Eye (tissue), 1 donor: ENCODE results near the gene TBC1D5.
"Not testable (repeated sequence)": the region's sequence is repeated elsewhere in the genome, so short reads cannot be mapped to it uniquely, and the experiment has no call there.

Experiments used
- DNase-seq: peaks from one replicate; pipeline ENCODE4 v3.0.0-alpha.2; 2015

TBC1D5 gene

DNA sequence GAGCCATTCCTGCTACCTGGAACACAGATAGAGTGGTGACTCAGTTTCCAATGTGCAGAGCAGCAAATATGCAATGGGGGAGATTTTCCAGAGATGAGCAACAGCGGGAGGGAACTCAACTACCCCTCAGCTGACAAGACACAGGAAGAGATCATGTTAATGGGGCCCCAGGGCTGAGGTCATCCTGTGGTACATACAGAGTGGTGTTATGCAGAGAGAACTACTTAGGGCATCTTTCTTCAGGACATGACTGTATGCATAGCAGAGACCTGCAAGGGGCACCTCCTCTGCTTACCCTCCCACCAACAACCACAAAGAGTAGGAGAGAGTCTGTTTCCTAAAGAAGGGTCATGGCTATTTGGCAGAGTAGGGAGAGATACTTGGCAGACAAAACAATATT, 6.8 kb upstream of the TBC1D5 start:
- DNase-seq: no peak

DNA sequence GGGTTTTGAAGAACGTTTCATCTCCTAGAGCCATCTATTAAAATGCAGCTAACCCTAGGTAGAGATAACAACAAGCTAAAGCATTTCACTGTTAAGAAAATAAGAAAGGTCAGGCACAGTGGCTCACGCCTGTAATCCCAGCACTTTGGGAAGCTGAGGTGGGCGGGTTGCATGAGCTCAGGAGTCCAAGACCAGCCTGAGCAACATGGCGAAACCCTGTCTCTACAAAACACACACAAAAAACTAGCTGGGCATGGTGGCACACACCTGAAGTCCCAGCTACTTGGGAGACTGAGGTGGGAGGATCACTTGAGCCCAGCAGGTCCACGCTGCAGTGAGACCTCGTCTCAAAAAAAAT, 5.4 kb upstream of the TBC1D5 start:
- DNase-seq: no peak

DNA sequence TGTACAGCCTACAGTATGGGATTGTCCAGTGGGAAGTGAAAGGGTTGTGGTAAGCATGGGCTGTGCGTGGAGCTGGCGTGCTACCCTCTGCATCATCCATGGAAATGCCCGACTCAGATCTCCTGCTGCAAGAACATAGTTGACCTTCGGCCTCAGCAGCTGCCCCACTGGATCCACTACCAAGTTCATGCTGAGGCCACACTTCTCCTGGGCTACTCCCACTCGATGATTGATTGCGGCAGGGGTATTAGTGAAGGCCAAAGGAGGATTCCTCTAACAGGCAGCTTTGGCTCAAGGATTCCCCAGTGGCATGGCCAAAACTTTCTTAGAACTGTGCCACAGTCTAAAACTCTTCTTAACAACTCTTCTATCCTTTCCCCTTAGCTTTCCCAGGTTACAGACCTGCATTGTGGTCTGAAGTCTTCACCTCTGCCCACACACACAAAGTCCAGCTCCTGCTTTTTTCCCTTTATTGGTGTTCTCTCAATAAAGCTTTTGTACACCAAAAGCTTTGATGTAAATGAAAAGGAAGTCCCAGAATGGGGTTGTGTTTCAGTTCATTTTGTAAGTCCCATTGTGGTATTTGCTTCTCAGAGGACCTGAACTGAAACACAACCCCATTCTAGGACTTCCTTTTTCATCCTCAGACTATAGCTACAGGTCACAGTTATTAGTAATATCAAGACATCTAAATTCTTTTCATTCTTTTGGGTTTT, 4.9 kb upstream of the TBC1D5 start:
- no peak for DNase-seq

DNA sequence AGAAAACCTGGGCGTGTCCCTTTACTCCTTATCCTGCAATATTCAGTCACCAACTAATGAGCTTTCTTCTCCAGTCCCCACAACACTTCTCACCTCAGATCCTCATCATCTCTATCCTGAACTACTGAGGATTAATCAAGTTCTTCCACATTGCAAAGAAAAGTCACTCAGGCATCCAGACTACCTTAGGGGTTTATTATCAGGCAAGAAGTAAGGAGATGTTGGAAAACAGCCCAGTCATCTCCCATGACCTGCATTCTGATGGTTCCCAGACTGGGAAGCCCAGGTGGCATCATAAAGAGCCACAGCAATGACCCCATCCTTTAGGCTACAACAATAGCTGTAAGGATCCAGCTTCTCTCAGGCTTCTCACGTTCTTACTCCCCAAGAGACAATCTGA, 3.5 kb upstream of the TBC1D5 start:
- DNase-seq: no peak

DNA sequence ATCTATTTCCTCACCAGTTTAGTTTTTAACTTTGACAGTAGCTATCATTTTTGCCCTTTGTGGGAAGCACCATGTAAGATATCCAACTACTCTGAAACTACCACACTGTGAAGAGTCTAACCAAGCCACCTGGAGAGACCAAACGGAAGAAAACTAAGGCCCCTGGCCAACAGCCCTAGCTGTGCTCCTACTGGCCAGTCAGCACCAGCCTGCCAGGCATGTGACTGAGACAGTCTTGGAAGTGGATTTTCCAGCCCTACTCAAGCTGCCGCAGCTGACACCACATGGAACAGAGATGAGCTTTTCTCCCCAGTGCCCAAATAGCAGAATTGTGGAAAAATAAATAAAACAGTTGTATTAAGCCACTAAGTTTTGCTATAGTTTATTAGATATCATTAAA, 2.9 kb upstream of the TBC1D5 start:
- no peak for DNase-seq

DNA sequence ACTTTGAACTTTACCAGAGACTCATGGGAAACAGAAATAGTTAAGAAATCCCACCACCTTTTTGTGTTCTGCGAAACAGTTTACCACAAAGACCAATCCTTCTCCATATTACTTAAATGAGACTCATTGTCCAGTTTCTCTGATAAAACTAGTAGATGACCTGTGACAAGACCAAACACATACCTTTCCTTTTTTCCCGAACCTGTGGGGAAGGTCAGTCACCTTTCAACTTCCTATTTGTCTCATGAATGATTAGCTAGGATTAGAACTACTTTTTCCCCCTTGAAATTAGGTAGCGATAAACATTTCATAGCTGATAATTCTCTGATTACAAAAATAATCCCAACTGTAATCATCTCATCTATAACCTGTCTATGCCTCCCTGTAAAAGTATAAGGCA, 2.3 kb upstream of the TBC1D5 start:
- no peak for DNase-seq

DNA sequence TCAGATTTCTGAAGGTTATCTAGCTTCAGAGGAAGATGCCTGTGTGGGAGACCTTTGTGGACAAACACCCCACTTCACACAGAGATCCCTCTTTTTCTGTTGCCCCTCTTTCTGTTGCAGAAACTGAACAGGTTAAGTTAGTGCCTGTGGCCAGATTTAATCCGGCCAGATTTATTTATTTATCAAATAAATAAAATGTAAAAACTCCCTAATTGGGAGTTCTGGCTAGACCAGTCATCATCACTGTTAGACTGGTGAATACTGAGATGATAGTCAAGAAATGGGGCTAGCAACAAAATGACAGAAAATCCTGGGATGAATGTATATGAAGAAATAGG, 1.2 kb upstream of the TBC1D5 start:
- DNase-seq: no peak

DNA sequence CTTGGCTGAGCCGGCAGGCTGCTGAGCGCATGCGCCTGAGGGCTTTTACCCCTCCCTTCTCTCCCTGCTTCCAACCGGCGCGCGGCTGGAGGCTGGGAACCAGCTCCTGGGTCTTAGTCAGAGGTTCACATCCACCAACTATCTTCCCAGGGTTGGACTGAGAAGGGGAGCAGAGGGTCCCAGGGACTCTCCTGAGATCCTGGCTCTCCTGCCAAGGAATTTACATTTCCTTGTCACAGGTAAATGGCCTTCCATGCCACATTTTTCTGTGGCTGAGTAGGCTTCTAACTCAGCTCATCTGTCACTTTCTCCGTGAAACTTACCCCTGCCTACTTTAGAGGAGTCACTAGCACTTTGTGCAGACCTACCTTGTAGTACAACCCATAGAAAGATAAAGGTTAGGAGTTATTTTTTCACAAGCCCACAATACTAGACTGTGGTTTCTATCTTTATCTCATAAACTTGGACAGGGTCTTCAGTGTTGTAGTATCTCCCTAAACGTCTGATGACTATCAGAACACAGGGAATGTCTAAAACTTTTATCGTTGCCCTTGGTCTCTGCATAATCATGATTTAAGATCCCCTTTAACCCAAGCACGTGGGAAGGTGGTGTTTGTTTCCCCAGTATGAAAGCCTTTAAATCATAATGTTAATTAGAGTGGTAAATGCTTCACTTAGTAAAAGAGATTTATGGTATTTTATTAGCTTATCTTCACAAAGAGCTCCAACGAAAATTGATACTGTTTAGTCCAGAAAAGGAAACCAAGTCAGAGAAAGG, 638 bp upstream of the TBC1D5 start:
- no peak for DNase-seq

DNA sequence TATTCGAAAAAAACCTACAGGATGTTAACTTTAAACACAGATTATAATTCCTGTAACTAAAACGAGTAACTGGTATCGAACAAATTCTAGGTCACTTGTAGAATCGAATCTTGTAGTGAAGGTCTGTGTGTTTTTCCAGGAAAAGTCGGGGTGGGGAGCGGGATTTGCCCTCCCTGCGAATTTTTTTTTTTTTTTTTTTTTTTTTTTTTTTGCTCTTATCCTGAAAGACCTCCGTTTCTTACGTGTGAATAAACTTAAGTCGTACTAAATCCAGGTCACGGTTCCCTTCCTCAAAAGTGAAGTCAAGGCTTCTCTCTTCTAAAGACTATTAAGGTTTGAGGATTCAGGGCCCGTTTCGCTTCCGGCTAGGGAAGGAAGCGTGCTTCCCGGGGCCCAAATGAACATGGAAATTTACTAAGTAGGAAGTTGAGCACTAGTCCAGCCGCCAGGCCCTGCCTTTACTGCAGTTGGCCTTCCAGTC, 770 bp downstream of the TBC1D5 start:
- no peak for DNase-seq

DNA sequence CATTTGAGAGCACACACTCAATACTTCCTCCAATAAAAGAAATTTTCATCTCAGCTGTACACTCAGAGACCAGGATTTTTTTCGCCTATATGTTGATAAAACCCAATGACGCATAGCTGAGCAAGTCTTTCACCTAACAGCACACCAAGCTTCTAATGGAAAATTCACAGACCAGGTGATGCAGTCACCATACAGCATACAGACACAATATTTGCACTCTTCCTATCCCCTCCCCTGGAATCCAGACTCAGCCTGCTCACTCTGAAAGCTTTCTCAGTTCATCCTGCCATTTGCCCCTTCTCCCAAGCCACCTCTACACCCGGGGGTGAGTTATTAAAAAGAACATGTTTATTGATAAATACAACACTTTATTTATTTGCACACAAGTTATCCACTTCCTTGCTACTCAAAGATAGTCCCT, 1.7 kb downstream of the TBC1D5 start:
- DNase-seq: peak; percentile 58

DNA sequence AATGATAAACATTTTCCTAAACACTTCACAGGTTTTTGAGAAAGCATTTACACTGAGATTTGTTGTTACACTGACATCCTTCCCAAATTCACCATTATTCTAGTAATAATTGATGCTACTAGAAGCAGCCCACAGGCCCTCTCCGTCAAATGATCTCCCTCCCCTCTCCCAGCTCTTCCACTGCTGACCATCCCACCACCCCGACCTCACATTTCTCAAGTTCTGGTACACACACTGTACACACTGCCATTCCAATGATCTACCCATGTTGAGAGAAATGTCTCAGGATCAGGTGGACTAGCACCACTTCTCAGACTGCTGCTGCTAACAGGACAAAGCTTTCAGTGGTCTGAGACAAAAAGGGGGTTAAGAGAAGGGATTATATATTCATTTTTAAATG, 3.5 kb downstream of the TBC1D5 start:
- no peak for DNase-seq

DNA sequence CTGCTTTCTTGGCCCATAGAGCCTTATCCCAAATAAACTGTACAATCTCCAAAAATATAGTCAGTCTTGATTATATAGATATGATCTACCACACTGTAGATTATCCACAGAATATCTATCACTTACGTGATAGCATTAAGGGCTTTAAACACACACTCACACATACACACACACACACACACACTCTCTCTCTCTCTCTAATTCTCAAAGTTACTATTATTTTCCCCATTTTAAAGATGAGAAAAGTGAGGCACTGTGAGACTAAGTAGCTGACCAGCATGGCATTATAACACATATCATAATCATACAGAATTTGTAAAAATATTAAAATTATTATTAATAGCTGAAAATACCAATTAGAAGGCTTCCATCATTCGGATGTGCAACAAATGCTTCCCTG, 4.2 kb downstream of the TBC1D5 start:
- no peak for DNase-seq

DNA sequence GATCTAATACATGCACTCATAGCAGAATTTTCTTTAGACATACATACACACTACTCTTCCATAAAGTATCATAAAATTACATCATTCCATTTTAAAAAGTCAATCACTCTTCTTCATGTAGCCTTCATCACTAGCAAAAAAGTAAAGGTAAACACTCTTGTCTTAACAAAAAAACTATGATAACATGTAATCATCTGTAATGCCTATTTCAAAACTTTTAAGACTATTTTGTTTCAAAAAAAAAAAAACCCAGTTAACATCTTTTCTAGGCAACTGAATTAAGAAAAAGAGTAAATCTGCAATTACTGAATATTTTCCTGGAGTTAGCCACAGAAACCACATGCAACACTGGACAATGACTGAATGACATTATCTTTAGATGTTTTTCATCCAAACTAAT, 4.8 kb downstream of the TBC1D5 start:
- DNase-seq: no peak

DNA sequence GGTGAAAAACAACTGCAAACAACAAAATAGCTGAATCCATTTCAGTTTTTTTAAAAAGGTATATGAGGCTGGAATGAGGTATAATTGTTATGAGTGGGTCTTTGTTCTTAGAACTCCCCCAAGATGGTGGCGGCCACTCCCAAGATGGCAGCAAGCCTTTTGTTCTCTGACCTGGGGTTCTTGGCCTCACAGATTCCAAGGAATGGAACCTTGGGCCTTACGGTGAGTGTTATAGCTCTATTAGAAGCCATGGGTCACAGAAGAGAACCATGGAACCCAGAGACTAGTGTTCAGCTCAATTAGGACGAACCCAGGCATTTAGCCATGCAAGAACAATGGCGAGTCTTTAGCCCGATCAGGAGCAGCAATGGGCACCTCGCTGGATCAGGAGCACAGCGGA, 7.1 kb downstream of the TBC1D5 start:
- not testable (repeated sequence) for DNase-seq

DNA sequence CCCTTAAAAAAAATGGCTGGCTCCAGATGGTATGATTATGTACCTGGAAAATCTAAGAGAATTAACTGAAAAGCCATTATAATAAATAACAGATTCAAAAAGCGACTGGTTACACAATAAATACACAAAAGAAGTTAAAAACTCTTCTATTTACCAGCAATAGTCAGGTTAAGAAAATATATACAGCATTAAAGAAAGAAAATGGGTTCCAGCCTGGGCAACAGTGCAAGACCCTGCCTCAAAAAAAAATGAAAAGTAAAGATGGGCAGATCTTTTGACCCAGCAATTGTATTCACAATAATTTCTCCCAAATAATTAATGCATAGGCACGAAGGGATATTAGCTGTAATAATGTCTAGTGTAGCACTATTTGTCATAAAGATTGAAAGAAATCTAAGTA, 8.7 kb downstream of the TBC1D5 start:
- no peak for DNase-seq

DNA sequence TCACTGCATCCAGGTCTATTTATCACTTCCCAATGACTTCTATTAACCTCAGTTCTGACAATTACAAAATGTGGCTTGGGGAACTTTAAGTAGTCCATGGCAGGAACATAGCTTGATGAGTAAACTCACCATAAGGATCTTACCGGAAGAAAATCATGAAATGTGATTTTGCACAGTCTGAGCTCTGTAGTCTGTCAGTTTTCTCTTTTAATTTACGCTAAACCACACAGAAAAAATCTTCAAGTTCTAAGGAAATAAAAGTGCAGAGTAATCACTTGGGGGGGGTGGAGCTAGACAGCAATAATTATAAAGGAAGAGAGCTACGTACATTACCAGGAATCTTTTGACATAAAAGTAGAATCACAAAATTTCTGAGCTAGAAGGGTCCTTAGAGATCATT, 9.2 kb downstream of the TBC1D5 start:
- no peak for DNase-seq

DNA sequence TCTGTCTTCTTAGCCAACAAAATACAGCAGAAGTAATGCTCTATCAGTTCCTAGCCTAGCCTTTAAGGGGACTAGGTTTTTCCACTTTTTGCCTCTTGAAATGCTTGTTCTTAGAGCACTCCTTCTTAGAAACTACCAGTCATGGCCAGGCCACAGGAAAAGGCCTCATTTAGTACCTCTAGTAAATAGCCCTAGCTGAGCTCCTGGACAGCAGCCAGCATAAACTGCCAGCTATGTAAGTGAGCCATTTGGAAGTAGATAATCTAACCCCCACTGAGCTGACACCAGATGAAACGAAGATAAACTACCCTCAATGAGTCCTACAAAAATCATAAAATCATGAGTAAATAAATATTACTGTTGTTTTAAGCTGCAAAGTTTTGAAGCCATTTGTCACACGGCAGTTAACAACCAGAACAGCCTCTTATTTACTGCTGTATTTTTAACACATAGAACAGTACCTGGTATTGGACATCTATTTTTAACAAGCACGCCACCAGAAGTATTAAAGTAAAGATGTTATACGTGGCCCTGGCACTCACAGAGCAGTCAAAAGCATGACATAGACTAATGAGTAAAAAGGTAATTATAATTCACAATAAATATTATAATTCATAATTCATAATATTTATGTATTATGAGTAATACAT, 12.0 kb downstream of the TBC1D5 start:
- DNase-seq: no peak

DNA sequence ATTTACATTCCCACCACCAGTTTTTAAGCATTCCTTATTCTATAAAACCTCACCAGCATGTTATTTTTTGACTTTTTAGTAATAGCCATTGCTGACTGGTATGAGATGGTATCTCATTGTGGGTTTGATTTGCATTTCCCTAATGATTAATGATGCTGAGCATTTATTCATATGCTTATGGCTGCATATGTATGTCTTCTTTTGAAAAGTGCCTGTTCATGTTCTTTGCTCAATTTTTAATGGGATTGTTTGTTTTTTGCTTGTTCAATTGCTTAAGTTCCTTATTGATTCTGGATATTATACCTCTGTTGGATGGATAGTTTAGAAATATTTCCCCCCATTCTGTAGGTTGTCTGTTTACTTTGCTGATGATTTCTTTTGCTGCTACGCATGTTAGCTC, 16.1 kb downstream of the TBC1D5 start:
- no peak for DNase-seq

DNA sequence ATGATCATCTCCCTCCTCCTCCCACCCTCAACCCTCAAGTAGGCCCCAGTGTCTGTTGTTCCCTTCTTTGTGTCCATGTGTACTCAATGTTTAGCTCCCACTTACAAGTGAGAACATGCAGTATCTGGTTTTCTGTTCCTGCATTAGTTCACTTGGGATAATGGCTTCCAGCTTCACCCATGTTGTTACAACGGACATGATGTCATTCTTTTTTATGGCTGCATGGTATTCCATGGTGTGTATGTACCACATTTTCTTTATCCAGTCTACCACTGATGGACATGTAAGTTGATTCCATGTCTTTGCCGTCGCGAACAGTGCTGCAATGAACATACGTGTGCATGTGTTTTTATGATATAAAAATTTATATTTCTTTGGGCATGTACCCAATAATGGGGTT, 16.6 kb downstream of the TBC1D5 start:
- DNase-seq: not testable (repeated sequence)

DNA sequence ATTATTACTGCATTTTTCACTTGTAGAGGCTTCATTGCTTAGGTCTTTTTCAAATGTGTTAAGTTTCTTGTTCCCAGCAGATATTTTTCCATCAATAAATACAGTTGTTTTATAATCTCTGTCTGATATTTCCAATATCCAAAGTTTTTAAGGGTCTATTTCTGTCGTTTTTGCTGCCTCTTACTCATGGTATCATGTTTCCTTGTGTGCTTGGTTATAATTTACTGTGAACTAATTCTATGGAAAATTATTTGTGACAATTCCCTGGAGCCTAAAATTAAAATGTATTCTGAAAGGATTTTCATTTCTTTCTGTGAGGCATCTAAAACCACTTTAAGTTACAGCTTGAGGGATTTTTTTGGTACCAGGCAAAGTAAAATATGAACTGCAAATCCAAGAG, 17.5 kb downstream of the TBC1D5 start:
- DNase-seq: no peak

DNA sequence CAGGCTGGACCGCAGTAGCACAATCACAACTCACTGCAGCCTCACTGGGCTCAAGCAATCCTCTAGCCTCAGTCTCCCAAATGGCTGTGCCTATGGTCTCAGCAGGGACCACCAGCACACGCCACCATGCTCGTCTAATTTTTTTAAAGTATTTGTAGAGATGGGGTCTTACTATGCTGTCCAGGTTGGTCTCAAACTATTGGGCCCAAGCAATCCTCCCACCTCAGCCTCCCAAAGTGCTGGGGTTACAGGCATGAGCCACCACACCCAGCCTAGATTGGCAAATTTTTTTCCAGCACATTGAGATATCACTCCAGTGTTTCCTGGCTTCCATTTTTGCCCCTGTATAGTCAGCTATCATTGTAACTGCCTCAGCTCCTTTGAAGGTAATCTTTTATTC, 18.3 kb downstream of the TBC1D5 start:
- DNase-seq: no peak

DNA sequence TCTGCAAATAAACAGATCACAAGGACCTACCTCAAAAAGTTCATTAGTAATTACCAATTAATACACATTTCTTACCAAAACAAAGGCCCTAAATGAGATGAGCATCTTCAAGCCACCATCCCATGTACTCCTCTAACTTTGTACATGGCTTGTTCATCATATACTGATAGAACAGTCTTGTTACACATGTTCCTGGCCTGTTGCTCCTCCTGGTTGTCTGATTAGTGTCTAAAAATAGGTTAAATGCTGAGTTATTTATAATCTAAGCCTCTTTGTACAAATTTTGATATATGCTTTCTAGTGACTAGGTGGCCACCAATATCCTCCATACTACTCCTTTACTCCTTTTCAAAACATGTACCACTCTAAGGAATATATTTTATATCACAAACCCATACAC, 25.0 kb downstream of the TBC1D5 start:
- DNase-seq: no peak

DNA sequence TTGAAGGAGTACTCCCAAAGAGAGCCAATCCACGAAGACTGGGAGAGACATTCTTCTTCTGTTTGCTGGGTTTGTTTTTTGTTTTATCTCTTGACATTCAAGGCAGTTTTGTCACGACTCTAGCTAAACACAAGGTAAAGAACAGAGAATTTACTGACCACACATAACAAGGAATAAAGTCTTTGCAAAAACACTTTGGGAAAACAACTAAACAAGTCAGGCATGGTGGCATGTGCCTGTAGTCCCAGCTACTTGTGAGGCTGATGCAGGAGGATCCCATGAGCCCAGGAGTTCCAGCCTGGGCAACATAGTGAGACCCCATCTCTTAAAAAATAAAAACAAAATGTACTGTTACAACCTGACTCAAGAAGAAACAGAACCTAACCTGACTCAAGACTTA, 28.0 kb downstream of the TBC1D5 start:
- no peak for DNase-seq

DNA sequence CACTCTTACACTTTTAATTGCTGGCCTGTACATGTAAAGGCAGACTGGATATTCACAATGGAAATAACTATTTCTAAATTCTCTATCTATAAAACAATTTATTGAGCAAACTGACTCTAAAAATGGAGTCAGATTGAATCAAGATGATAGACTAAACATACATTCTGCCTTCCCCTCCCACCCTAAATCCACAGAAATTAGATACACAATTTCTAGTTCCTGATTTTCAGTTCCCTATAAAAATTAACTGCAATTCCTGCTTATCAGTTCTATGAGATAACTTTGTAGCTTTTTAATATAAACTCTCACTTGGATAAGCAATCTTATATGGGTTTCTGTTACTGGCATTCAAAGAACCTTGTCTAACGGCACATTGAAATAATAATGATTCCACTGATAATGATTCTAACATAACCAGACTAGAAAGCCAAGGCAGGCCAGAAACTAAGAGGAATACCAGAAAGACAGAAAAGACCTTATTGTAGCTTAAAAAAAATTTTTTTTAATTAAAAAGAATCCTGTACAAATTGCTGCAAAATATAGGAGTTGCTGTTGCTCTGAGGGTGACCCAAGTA, 33.1 kb downstream of the TBC1D5 start:
- DNase-seq: no peak
